HUES6 (cell line): ENCODE results near the gene SEC31B.

ENCODE experiments used
- H3K27ac ChIP-seq: 2 replicates; pipeline ENCODE4 v1.7.0; 2013; ENCODE audit warnings: low read depth, mild to moderate bottlenecking, low read length, inconsistent platforms
- H3K27me3 ChIP-seq: 2 replicates; pipeline ENCODE4 v1.6.1; 2013; ENCODE audit warnings: low read length; ENCODE audit not compliant: control insufficient read depth, insufficient read depth
- H3K36me3 ChIP-seq: 2 replicates; pipeline ENCODE4 v1.6.1; 2013; ENCODE audit warnings: low read length; ENCODE audit not compliant: control insufficient read depth, insufficient read depth
- H3K4me1 ChIP-seq: 2 replicates; pipeline ENCODE4 v1.6.1; 2013; ENCODE audit warnings: low read length; ENCODE audit not compliant: control insufficient read depth, insufficient read depth
- H3K4me3 ChIP-seq: 2 replicates; pipeline ENCODE4 v1.5.1; 2013; ENCODE audit warnings: low read depth, low read length
- H3K9ac ChIP-seq: one replicate; pipeline ENCODE4 v1.6.1; 2013; ENCODE audit warnings: mild to moderate bottlenecking, low read length
- H3K9me3 ChIP-seq: 2 replicates; pipeline ENCODE4 v1.6.1; 2013; ENCODE audit warnings: low read depth, low read length; ENCODE audit not compliant: control insufficient read depth, insufficient read depth

SEC31B gene

DNA sequence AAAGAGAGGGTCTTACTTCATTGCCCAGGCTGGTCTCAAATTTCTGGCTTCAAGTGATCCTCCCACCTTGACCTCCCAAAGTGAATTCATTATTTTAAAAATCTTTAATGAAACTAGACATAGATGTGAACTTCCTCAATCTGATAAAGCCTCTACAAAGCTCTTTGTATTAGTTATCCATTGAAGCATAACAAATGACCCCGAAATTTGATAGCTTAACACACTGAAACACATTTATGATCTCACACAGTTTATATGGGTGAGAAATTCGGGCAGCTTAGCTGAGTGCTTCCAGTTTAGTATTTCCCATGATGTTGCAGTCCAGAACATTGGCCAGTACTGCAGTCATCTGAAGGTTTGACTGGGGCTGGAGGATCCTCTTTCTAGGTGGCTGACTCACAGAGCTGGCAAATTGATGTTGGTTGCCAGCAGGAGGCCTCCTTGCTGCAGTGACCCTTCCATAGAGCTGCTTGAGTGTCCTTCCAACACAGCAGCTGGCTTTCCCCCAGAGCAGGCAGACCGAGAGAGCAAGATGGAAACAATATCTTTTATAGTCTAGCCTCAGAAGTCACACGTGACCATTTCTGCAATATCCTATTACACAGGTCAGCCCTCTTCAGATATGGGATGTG is 73.4 kb downstream of the SEC31B start:
- no peaks in the 10 kb centered on the region for H3K36me3 ChIP-seq
- no peak overlapping the region for H3K4me3 ChIP-seq
- H3K27me3 ChIP-seq = no peaks in the 10 kb centered on the region
- no peak overlapping the region for H3K27ac ChIP-seq
- H3K4me1 ChIP-seq = no peaks in the 10 kb centered on the region
- peaks cover 3% of the 10 kb centered on the region; the same call in 1 of the 2 replicates for H3K9me3 ChIP-seq
- no peak overlapping the region for H3K9ac ChIP-seq

DNA sequence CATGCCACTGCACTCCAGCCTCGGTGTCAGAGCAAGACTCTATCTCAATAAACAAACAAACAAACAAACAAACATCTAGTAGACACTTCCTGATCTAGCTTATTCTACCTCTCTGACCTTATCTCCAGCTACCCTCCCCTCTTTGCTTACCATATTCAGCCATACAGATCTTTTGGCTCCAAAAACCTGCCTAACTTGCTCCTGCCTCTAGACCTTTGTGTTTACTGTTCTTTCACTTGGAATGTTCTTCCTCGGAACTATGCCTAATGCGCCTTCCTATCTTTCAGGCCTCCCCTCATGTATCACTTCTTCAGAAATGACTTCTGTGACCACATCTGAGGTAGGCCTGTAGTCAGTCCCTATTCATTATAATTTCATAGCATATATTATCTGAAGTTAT is 77.1 kb downstream of the SEC31B start:
- H3K4me1 ChIP-seq = no peaks in the 10 kb centered on the region
- no peak overlapping the region for H3K27ac ChIP-seq

DNA sequence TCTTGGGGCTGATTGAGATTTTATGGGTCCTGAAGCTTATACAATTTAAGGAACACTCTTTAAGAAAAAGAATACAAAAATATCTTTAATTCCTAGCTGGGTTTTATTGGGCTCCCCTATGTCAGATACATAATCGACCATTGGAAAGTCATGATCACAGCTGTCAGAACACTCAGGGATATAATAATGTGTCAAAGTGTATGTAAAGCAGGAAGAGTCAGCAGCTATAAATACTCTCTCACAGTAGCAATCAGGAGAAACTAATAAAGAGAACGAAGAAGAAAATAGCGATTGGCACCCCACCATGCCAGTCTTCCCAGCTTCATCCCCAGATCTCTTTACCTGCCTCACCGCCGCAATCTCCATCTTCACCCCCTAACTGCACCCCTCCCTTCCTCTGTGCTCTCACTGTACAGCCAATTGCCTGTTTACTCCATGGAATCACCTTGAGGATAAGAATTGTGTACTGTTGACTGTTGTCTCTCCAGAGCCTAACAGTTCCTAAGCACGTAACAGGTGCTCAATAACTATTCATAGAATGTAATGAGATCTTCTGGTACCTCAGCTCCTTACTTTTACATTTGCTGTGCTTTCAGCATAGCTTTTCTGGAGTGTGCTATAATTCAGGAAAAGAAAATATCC is 80.9 kb downstream of the SEC31B start:
- Histone ChIP-seq H3K9me3 (no peaks in the 10 kb centered on the region), H3K36me3 (no peaks in the 10 kb centered on the region), H3K27me3 (no peaks in the 10 kb centered on the region), H3K4me1 (no peaks in the 10 kb centered on the region), H3K27ac (no peak overlapping the region), H3K9ac (no peak overlapping the region), H3K4me3 (no peak overlapping the region)

More for the DNA sequence above, 77.1 kb downstream of the SEC31B start:
- H3K27me3 ChIP-seq = no peaks in the 10 kb centered on the region
- H3K9ac ChIP-seq = no peak overlapping the region
- H3K9me3 ChIP-seq = peaks cover 3% of the 10 kb centered on the region; the same call in 1 of the 2 replicates
- no peaks in the 10 kb centered on the region for H3K36me3 ChIP-seq
- no peak overlapping the region for H3K4me3 ChIP-seq
